Chondrocyte (in vitro differentiated cells): ENCODE data around the gene MSL1. TPM values are rescaled to one million over a fixed set of nuclear protein-coding genes. Genes with fewer than 3 reads are reported as not detected.

Experiments
- DNase-seq: peaks from one replicate; pipeline ENCODE4 v3.0.0; 2021; ENCODE audit warnings: mixed read lengths, low spot score
- H3K27ac Mint-ChIP-seq: one replicate; pipeline ENCODE4 v1.8.0; 2021; ENCODE audit warnings: mild to moderate bottlenecking, moderate library complexity, mixed read lengths; ENCODE audit not compliant: unreplicated experiment
- H3K27me3 Mint-ChIP-seq: 2 replicates; pipeline ENCODE4 v1.8.0; 2021; ENCODE audit warnings: low read depth, mixed read lengths
- H3K36me3 Mint-ChIP-seq: 2 replicates; pipeline ENCODE4 v1.8.0; 2021; ENCODE audit warnings: low read depth, mixed read lengths
- H3K4me1 Mint-ChIP-seq: 2 replicates; pipeline ENCODE4 v1.8.0; 2021; ENCODE audit warnings: low read depth, mild to moderate bottlenecking, mixed read lengths
- H3K4me3 Mint-ChIP-seq: one replicate; pipeline ENCODE4 v1.8.0; 2021; ENCODE audit warnings: mild to moderate bottlenecking, moderate library complexity, mixed read lengths; ENCODE audit not compliant: unreplicated experiment
- H3K9me3 Mint-ChIP-seq: 2 replicates; pipeline ENCODE4 v1.8.0; 2021; ENCODE audit warnings: low read depth, mixed read lengths
- CTCF ChIP-seq: fragments of 200-600 bp; sonication (generic); IDR thresholded peaks from 2 replicates; pipeline ENCODE4 v1.5.0; 2021; ENCODE audit warnings: antibody characterized with exemption, mild to moderate bottlenecking, moderate library complexity
- total RNA-seq: library from RNA; stranded (reverse); gene quantifications from 3 replicates; pipeline ENCODE4 v1.2.1, GENCODE V29; 2021

The MSL1 gene
- total RNA-seq, 1 donor from 2014 or later = 96.2 TPM

GRCh38 chr17:40074175-40074512 lies 47.6 kb upstream of the MSL1 start:
- Mint-ChIP-seq H3K4me1 (peaks cover 78% of the 10 kb centered on the region), H3K36me3 (peaks cover 2% of the 10 kb centered on the region), H3K27me3 (no peaks in the 10 kb centered on the region), H3K9me3 (no peaks in the 10 kb centered on the region), H3K27ac (peak overlapping the region; percentile 92), H3K4me3 (no peak overlapping the region)
- no peak for DNase-seq
- TF ChIP-seq CTCF = no peak

- Mint-ChIP-seq H3K9me3 (no peaks in the 10 kb centered on the region), H3K27me3 (no peaks in the 10 kb centered on the region), H3K36me3 (peaks cover 2% of the 10 kb centered on the region), H3K27ac (peak overlapping the region; percentile 77), H3K4me1 (peaks cover 71% of the 10 kb centered on the region), H3K4me3 (peak overlapping the region; percentile 22)
- no peak for TF ChIP-seq CTCF
- no peak for DNase-seq
Observed at GRCh38 chr17:40074871-40075200, 46.9 kb upstream of the MSL1 start.

GRCh38 chr17:40075201-40075941 lies 46.4 kb upstream of the MSL1 start:
- Mint-ChIP-seq H3K9me3 (no peaks in the 10 kb centered on the region), H3K27ac (peak overlapping the region; percentile 77), H3K36me3 (peaks cover 2% of the 10 kb centered on the region), H3K27me3 (no peaks in the 10 kb centered on the region), H3K4me3 (no peak overlapping the region), H3K4me1 (peaks cover 65% of the 10 kb centered on the region)
- peak; percentile 95 for TF ChIP-seq CTCF
- DNase-seq = no peak

- TF ChIP-seq CTCF = no peak
- Mint-ChIP-seq H3K4me1 (peaks cover 59% of the 10 kb centered on the region), H3K4me3 (no peak overlapping the region)
Observed at GRCh38 chr17:40075942-40076498, 45.8 kb upstream of the MSL1 start.

GRCh38 chr17:40076591-40076990 lies 45.2 kb upstream of the MSL1 start:
- no peak for DNase-seq
- Mint-ChIP-seq H3K4me1 (peaks cover 53% of the 10 kb centered on the region), H3K4me3 (no peak overlapping the region), H3K27me3 (no peaks in the 10 kb centered on the region), H3K9me3 (no peaks in the 10 kb centered on the region), H3K27ac (no peak overlapping the region), H3K36me3 (peaks cover 2% of the 10 kb centered on the region)
- no peak for TF ChIP-seq CTCF

More at GRCh38 chr17:40075942-40076498, 45.8 kb upstream of the MSL1 start:
- H3K36me3 Mint-ChIP-seq = peaks cover 2% of the 10 kb centered on the region
- no peaks in the 10 kb centered on the region for H3K27me3 Mint-ChIP-seq
- H3K27ac Mint-ChIP-seq = peak overlapping the region; percentile 77
- H3K9me3 Mint-ChIP-seq = no peaks in the 10 kb centered on the region
- no peak for DNase-seq
